Measurements from ENCODE around the gene POLE.

GRCh38 chr12:132728502-132728901, 41.4 kb upstream of the POLE start:
- TF ChIP-seq CTCF (IDR thresholded peaks at IDR 0.05; ENCODE audit: low read depth, low read length, poor library complexity, severe bottlenecking): no peak
- TF ChIP-seq EZH2phosphoT487 (IDR thresholded peaks at IDR 0.05; ENCODE audit: borderline replicate concordance, low read length): no peak

All from DOHH2 (cell line).